Suprapubic skin (tissue), 4 donors: ENCODE results near the gene RAX2.

Experiments
- EP300 ChIP-seq: sonication (generic); formaldehyde crosslinking; IDR thresholded peaks from one replicate; pipeline ENCODE4 v1.6.1; 2017; ENCODE audit warnings: antibody characterized with exemption
- POLR2A ChIP-seq, 2 donors: fragments of 450-650 bp; IDR thresholded peaks; one replicate each; pipeline ENCODE4 v1.6.1; 2017; ENCODE audit warnings: antibody characterized with exemption in 2 of 2, mild to moderate bottlenecking in 2 of 2, moderate library complexity in 2 of 2
- POLR2AphosphoS5 ChIP-seq, 3 donors: sonication (generic); formaldehyde crosslinking; IDR thresholded peaks; one replicate each; pipeline ENCODE4 v1.6.1; 2017; ENCODE audit warnings: antibody characterized with exemption in 3 of 3
- TF ChIP-seq, protein P1 (sequence below), 2 donors: fragments of 200-600 bp in 1 of 2; fragments of 450-650 bp in 1 of 2; sonication (generic) in 1 of 2; IDR thresholded peaks; one replicate each; pipeline ENCODE4 v1.5.1; 2016 to 2019; ENCODE audit warnings: antibody characterized with exemption in 2 of 2, mild to moderate bottlenecking in 1 of 2, moderate library complexity in 1 of 2

DNA sequence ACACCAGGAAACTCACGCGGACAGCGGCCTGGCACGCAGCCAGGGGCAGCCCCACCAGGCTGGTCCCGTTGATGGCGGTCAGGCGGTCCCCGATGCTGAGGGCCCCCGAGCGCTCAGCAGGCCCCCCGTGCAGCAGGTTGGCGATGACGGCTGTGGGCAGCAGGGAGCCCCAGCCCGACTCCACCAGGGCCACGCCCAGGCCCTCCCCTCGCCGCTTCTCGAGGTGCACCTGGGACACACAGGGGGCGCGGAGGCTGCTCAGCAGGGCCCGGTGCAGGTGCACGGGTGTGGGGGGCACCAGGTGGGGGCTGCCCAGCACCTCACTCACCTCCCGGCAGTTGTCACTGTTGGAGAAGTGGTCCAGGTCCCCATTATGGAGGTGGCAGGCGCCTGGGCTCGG is 19.5 kb downstream of the RAX2 start:
- TF ChIP-seq, protein P1, sequence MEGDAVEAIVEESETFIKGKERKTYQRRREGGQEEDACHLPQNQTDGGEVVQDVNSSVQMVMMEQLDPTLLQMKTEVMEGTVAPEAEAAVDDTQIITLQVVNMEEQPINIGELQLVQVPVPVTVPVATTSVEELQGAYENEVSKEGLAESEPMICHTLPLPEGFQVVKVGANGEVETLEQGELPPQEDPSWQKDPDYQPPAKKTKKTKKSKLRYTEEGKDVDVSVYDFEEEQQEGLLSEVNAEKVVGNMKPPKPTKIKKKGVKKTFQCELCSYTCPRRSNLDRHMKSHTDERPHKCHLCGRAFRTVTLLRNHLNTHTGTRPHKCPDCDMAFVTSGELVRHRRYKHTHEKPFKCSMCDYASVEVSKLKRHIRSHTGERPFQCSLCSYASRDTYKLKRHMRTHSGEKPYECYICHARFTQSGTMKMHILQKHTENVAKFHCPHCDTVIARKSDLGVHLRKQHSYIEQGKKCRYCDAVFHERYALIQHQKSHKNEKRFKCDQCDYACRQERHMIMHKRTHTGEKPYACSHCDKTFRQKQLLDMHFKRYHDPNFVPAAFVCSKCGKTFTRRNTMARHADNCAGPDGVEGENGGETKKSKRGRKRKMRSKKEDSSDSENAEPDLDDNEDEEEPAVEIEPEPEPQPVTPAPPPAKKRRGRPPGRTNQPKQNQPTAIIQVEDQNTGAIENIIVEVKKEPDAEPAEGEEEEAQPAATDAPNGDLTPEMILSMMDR (IDR thresholded peaks at IDR 0.05), result no peak
- TF ChIP-seq EP300 (no peak), POLR2AphosphoS5 (IDR thresholded peaks at IDR 0.05) (no peak), POLR2A (IDR thresholded peaks at IDR 0.05) (no peak)
